GM12891 (cell line): ENCODE results near the gene WNK4.

Experiments
- DNase-seq: peaks from one replicate; pipeline ENCODE4 v3.0.0; 2011; ENCODE audit warnings: low spot score; ENCODE audit not compliant: insufficient read length
- FAIRE-seq: peaks from 2 replicates; lab custom pipeline; 2011; peaks lifted over from hg19 to GRCh38; lab: Jason Lieb, UNC
- PAX5 ChIP-seq: IDR thresholded peaks from 2 replicates; pipeline ENCODE4 v1.6.1; 2011; ENCODE audit warnings: low read length, moderate library complexity, mild to moderate bottlenecking; ENCODE audit not compliant: insufficient read depth, severe bottlenecking
- POLR2A ChIP-seq: IDR thresholded peaks from 2 replicates; pipeline ENCODE4 v1.6.1; 2011; ENCODE audit warnings: low read depth, low read length, control low read depth
- POLR2AphosphoS5 ChIP-seq: IDR thresholded peaks from 2 replicates; pipeline ENCODE4 v1.6.1; 2011; ENCODE audit warnings: low read depth, low read length, control low read depth
- POU2F2 ChIP-seq: IDR thresholded peaks from 2 replicates; pipeline ENCODE4 v1.6.1; 2011; ENCODE audit warnings: low read depth, mild to moderate bottlenecking, control low read depth, low read length, moderate library complexity
- SPI1 ChIP-seq: IDR thresholded peaks from 2 replicates; pipeline ENCODE4 v1.6.1; 2011; ENCODE audit warnings: low read depth, low read length, control low read depth
- TAF1 ChIP-seq: IDR thresholded peaks from 2 replicates; pipeline ENCODE4 v1.6.1; 2011; ENCODE audit warnings: low read depth, low read length, control low read depth

WNK4 gene

GRCh38 chr17:42796066-42796758 is 15.8 kb downstream of the WNK4 start:
- no peak for TF ChIP-seq POLR2A
- TF ChIP-seq SPI1: no peak
- TF ChIP-seq PAX5: no peak
- no peak for TF ChIP-seq POU2F2
- no peak for TF ChIP-seq POLR2AphosphoS5
- no peak for TF ChIP-seq TAF1
- DNase-seq: no peak
- no peak for FAIRE-seq

- FAIRE-seq: no peak
- DNase-seq: no peak
- TF ChIP-seq POLR2A: no peak
- no peak for TF ChIP-seq POLR2AphosphoS5
- no peak for TF ChIP-seq SPI1
- TF ChIP-seq PAX5: no peak
- no peak for TF ChIP-seq POU2F2
- no peak for TF ChIP-seq TAF1
Measured at GRCh38 chr17:42797067-42798007, 16.9 kb downstream of the WNK4 start.

- FAIRE-seq (no peak), DNase-seq (no peak)
- TF ChIP-seq POLR2AphosphoS5 (no peak), POU2F2 (no peak), PAX5 (no peak), SPI1 (no peak), POLR2A (no peak), TAF1 (no peak)
Measured at GRCh38 chr17:42798011-42798382, 17.6 kb downstream of the WNK4 start.

- FAIRE-seq: peak; percentile 94
- TF ChIP-seq POLR2AphosphoS5: peak; percentile 80
- peak; percentile 55 for TF ChIP-seq POLR2A
- no peak for TF ChIP-seq PAX5
- peak; percentile 69 for TF ChIP-seq TAF1
- TF ChIP-seq SPI1: no peak
- TF ChIP-seq POU2F2: 0 out of 2 replicates have a peak, but pooled peaks have one; percentile 8
- peak; percentile 96 for DNase-seq
Measured at GRCh38 chr17:42798383-42799380, 18.3 kb downstream of the WNK4 start, which contains the start of the genes CNTD1 and COA3. Gene CNTD1, plus strand, starts transcription at chr17:42798861. Its CDS starts 207 bp downstream, at chr17:42799068. Gene COA3, minus strand, starts transcription at chr17:42798704. Its CDS starts 23 bp downstream, at chr17:42798681.

- TF ChIP-seq SPI1: no peak
- no peak for TF ChIP-seq TAF1
- TF ChIP-seq POLR2A: no peak
- no peak for TF ChIP-seq POLR2AphosphoS5
- TF ChIP-seq POU2F2: no peak
- TF ChIP-seq PAX5: no peak
- no peak for FAIRE-seq
- no peak for DNase-seq
Measured at GRCh38 chr17:42803074-42803883, 22.9 kb downstream of the WNK4 start.

GRCh38 chr17:42804918-42805367 is 24.5 kb downstream of the WNK4 start:
- DNase-seq (no peak), FAIRE-seq (no peak)
- no peak for TF ChIP-seq POLR2AphosphoS5
- no peak for TF ChIP-seq SPI1
- TF ChIP-seq TAF1: no peak
- TF ChIP-seq PAX5: no peak
- no peak for TF ChIP-seq POU2F2

GRCh38 chr17:42806249-42806648 is 25.8 kb downstream of the WNK4 start:
- TF ChIP-seq POLR2A: no peak
- no peak for TF ChIP-seq PAX5
- TF ChIP-seq POLR2AphosphoS5: no peak
- TF ChIP-seq SPI1: no peak
- TF ChIP-seq POU2F2: no peak
- no peak for TF ChIP-seq TAF1
- DNase-seq (no peak), FAIRE-seq (no peak)

- TF ChIP-seq PAX5: no peak
- no peak for TF ChIP-seq TAF1
- no peak for TF ChIP-seq SPI1
- no peak for TF ChIP-seq POLR2A
- TF ChIP-seq POLR2AphosphoS5: no peak
- no peak for TF ChIP-seq POU2F2
- no peak for DNase-seq
- no peak for FAIRE-seq
Measured at GRCh38 chr17:42809250-42809649, 28.8 kb downstream of the WNK4 start.
